ENCODE data around the gene RTCB. TPM values are rescaled to one million over a fixed set of nuclear protein-coding genes. Genes with fewer than 3 reads are reported as not detected.

The RTCB gene
- total RNA-seq, 1 donor from 2014 or later: 97.3 TPM

DNA sequence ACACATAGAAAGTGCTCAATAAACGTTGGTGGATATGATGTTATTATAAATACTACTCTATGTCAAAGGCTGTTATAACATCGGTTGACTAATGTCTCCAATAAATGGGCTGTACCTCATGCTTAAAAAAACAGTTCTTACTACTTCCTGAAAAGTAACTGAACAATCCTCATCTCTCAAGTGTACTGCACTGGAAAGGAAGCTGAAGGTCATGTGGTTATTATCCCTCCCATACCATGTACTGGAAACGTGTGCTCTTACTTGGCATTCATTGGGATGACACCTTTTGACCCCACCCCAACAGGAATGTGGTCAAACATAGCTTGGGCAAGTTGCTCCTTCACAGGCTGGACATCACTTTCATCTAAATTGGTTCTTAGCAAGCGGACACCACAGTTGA, 10.6 kb downstream of the RTCB start:
- TF ChIP-seq, protein P1, sequence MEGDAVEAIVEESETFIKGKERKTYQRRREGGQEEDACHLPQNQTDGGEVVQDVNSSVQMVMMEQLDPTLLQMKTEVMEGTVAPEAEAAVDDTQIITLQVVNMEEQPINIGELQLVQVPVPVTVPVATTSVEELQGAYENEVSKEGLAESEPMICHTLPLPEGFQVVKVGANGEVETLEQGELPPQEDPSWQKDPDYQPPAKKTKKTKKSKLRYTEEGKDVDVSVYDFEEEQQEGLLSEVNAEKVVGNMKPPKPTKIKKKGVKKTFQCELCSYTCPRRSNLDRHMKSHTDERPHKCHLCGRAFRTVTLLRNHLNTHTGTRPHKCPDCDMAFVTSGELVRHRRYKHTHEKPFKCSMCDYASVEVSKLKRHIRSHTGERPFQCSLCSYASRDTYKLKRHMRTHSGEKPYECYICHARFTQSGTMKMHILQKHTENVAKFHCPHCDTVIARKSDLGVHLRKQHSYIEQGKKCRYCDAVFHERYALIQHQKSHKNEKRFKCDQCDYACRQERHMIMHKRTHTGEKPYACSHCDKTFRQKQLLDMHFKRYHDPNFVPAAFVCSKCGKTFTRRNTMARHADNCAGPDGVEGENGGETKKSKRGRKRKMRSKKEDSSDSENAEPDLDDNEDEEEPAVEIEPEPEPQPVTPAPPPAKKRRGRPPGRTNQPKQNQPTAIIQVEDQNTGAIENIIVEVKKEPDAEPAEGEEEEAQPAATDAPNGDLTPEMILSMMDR (IDR thresholded peaks at IDR 0.05; ENCODE audit: unreplicated experiment): no peak
- Mint-ChIP-seq H3K4me1 (ENCODE audit: low read depth) (no peaks in the 10 kb centered on the region), H3K27ac (no peak overlapping the region), H3K4me3 (ENCODE audit: low read depth) (no peak overlapping the region), H3K27me3 (no peaks in the 10 kb centered on the region), H3K36me3 (ENCODE audit: insufficient read depth) (peaks cover 28% of the 10 kb centered on the region), H3K9me3 (ENCODE audit: low read depth) (no peaks in the 10 kb centered on the region)
- no peak for DNase-seq (ENCODE audit: low spot score, unreplicated experiment)

- H3K36me3 Mint-ChIP-seq (ENCODE audit: insufficient read depth): peaks cover 38% of the 10 kb centered on the region
- no peak for DNase-seq (ENCODE audit: low spot score, unreplicated experiment)
Observed at GRCh38 chr22:32396746-32397145, 15.3 kb downstream of the RTCB start.

GRCh38 chr22:32396255-32396654, 15.8 kb downstream of the RTCB start:
- Mint-ChIP-seq H3K4me3 (ENCODE audit: low read depth) (no peak overlapping the region), H3K9me3 (ENCODE audit: low read depth) (no peaks in the 10 kb centered on the region), H3K27ac (no peak overlapping the region), H3K36me3 (ENCODE audit: insufficient read depth) (peaks cover 36% of the 10 kb centered on the region), H3K4me1 (ENCODE audit: low read depth) (no peaks in the 10 kb centered on the region), H3K27me3 (no peaks in the 10 kb centered on the region)
- TF ChIP-seq, protein P1 (IDR thresholded peaks at IDR 0.05; ENCODE audit: unreplicated experiment): no peak
- DNase-seq (ENCODE audit: low spot score, unreplicated experiment): no peak

More at GRCh38 chr22:32396746-32397145, 15.3 kb downstream of the RTCB start:
- Mint-ChIP-seq H3K4me3 (ENCODE audit: low read depth) (no peak overlapping the region), H3K27me3 (no peaks in the 10 kb centered on the region), H3K9me3 (ENCODE audit: low read depth) (no peaks in the 10 kb centered on the region), H3K27ac (no peak overlapping the region), H3K4me1 (ENCODE audit: low read depth) (no peaks in the 10 kb centered on the region)
- TF ChIP-seq, protein P1 (IDR thresholded peaks at IDR 0.05; ENCODE audit: unreplicated experiment): no peak

DNA sequence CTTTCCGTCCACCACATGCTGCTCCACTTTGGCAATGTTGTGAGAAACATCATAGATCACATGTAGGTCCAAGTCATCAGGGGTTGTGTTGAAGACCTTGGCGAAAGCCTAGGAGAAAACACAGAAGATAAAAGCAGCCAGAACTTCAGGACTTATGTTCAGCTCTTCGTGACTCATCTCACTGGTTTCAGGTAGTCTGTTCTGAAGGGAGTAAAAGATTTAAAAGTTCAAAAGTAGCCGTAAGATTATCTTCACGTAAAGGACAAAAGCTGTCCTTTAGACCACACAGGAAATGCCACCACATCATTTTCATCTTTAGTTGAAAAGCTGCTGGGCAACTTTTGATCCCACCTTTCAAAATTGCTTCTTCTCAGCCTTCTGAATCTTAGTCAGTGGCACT, 16.9 kb downstream of the RTCB start:
- Mint-ChIP-seq H3K4me1 (ENCODE audit: low read depth) (no peaks in the 10 kb centered on the region), H3K36me3 (ENCODE audit: insufficient read depth) (peaks cover 34% of the 10 kb centered on the region), H3K4me3 (ENCODE audit: low read depth) (no peak overlapping the region), H3K27me3 (no peaks in the 10 kb centered on the region), H3K9me3 (ENCODE audit: low read depth) (no peaks in the 10 kb centered on the region), H3K27ac (no peak overlapping the region)
- TF ChIP-seq, protein P1 (IDR thresholded peaks at IDR 0.05; ENCODE audit: unreplicated experiment): no peak
- no peak for DNase-seq (ENCODE audit: low spot score, unreplicated experiment)

DNA sequence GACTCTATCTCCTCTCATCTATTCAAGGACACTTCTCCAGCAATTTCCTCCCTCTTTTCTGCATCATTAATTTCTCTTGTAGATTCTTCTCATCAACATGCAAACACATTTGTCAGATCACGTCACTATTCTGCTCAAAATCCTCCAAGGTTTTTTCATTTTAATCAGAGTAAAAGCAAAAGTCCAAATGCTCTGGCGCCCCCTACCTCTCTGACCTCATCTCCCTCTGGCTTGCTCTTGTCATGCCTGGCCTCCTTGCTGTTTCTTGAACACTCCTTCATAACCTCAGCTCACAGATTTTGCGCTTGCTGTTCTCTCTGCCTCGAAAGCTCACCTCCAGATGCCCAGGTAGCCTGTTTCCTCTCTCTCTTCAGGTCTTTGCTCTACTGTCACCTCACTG, 22.4 kb downstream of the RTCB start:
- no peak overlapping the region for H3K4me3 Mint-ChIP-seq (ENCODE audit: low read depth)
- DNase-seq (ENCODE audit: low spot score, unreplicated experiment): no peak
- TF ChIP-seq, protein P1 (IDR thresholded peaks at IDR 0.05; ENCODE audit: unreplicated experiment): peak; percentile 58
- no peaks in the 10 kb centered on the region for H3K4me1 Mint-ChIP-seq (ENCODE audit: low read depth)
- no peak overlapping the region for H3K27ac Mint-ChIP-seq
- no peaks in the 10 kb centered on the region for H3K27me3 Mint-ChIP-seq
- H3K36me3 Mint-ChIP-seq (ENCODE audit: insufficient read depth): peaks cover 36% of the 10 kb centered on the region
- H3K9me3 Mint-ChIP-seq (ENCODE audit: low read depth): no peaks in the 10 kb centered on the region

Measured in progenitor cell of endocrine pancreas (in vitro differentiated cells).